Measurements from ENCODE around the gene CROCC. TPM values are rescaled to one million over a fixed set of nuclear protein-coding genes. Genes with fewer than 3 reads are reported as not detected.
A peak's percentile ranks its signal among the peaks of the same experiment; 100 is the strongest.
"Not testable (repeated sequence)": the region's sequence is repeated elsewhere in the genome, so short reads cannot be mapped to it uniquely, and the experiment has no call there.

The CROCC gene
- total RNA-seq, 2 experiments from 2014 or later: 27.7 to 28.5 TPM

- DNase-seq; H3K27me3 Mint-ChIP-seq; intact Hi-C loops (cut with micrococcal nuclease); H3K9me3 Mint-ChIP-seq; POLR2A ChIA-PET; H3K27ac Mint-ChIP-seq; ATAC-seq; CTCF ChIA-PET; H3K36me3 Mint-ChIP-seq (ENCODE audit: low read depth): not testable (repeated sequence)
- Mint-ChIP-seq H3K4me3 (peak overlapping the region; percentile 74), H3K4me1 (ENCODE audit: low read depth) (peaks cover 24% of the 10 kb centered on the region)
Measured at GRCh38 chr1:16894338-16894737, 27.4 kb upstream of the CROCC start.

DNA sequence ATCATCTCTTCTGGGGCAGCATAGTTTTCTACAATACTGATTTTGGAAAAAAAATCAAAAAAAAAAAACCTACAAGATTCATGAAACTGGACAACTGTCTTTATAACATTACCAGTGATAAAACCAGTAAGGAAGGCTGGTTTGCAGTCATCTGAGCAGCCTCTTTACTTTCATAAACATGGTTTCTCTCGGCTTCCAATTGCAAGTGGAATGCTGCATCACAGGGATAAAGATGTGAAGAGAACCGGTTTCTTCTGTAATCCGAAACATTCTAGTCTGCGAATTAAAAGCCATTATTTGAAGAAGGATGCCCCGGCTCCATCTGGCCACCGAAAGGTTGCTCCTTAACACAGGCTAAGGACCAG is 26.5 kb upstream of the CROCC start:
- Mint-ChIP-seq H3K27ac (peak overlapping the region; percentile 99), H3K4me3 (peak overlapping the region; percentile 74), H3K4me1 (ENCODE audit: low read depth) (peaks cover 18% of the 10 kb centered on the region)
- ATAC-seq; CTCF ChIA-PET; POLR2A ChIA-PET; H3K9me3 Mint-ChIP-seq; H3K27me3 Mint-ChIP-seq; DNase-seq; intact Hi-C loops (cut with micrococcal nuclease); H3K36me3 Mint-ChIP-seq (ENCODE audit: low read depth): not testable (repeated sequence)

DNA sequence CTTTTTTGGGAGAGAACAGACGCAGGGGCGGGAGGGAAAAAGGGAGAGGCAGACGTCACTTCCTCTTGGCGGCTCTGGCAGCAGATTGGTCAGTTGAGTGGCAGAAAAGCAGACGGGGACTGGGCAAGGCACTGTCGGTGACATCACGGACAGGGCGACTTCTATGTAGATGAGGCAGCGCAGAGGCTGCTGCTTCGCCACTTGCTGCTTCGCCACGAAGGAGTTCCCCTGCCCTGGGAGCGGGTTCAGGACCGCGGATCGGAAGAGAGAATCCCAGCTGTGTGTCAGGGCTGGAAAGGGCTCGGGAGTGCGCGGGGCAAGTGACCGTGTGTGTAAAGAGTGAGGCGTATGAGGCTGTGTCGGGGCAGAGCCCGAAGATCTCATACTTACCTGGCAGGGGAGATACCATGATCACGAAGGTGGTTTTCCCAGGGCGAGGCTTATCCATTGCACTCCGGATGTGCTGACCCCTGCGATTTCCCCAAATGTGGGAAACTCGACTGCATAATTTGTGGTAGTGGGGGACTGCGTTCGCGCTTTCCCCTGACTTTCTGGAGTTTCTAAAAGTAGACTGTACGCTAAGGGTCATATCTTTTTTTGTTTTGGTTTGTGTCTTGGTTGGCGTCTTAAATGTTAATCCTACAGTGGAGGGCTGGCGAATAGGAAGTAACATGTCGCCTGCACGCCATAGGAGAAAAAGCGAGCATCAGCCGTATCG is 26.0 kb upstream of the CROCC start, which contains the start of gene RNU1-2:
Gene RNU1-2, plus strand, starts transcription at position 383 of the 718 bp plus-strand sequence.
- H3K27me3 Mint-ChIP-seq; H3K9me3 Mint-ChIP-seq; H3K36me3 Mint-ChIP-seq (ENCODE audit: low read depth); CTCF ChIA-PET; intact Hi-C loops (cut with micrococcal nuclease): not testable (repeated sequence)
- POLR2A ChIA-PET: interaction anchor here (1.1 to 1.7 kb wide), 3 partner anchors 9 to 26 kb away, joined by 3 to 14 read pairs (median 3); partner anchors contain the start of gene CROCC
- Mint-ChIP-seq H3K27ac (peak within 1 kb of the TSS; percentile 99), H3K4me1 (ENCODE audit: low read depth) (peaks cover 21% of the 10 kb centered on the region), H3K4me3 (peak within 1 kb of the TSS; percentile 74)
- ATAC-seq: peak; percentile 100
- DNase-seq: peak; percentile 84

- H3K4me3 Mint-ChIP-seq: peak overlapping the region; percentile 74
- intact Hi-C loops (cut with micrococcal nuclease); H3K9me3 Mint-ChIP-seq; H3K27me3 Mint-ChIP-seq; CTCF ChIA-PET; ATAC-seq; H3K36me3 Mint-ChIP-seq (ENCODE audit: low read depth): not testable (repeated sequence)
- H3K27ac Mint-ChIP-seq: peak overlapping the region; percentile 99
- DNase-seq: peak; percentile 62
- H3K4me1 Mint-ChIP-seq (ENCODE audit: low read depth): peaks cover 27% of the 10 kb centered on the region
- POLR2A ChIA-PET: interaction anchor here (0.5 to 1.7 kb wide), 6 partner anchors 8 to 383 kb away, joined by 3 to 14 read pairs (median 3); partner anchors contain the start of gene CROCC
Measured at GRCh38 chr1:16896316-16897055, 25.2 kb upstream of the CROCC start.

DNA sequence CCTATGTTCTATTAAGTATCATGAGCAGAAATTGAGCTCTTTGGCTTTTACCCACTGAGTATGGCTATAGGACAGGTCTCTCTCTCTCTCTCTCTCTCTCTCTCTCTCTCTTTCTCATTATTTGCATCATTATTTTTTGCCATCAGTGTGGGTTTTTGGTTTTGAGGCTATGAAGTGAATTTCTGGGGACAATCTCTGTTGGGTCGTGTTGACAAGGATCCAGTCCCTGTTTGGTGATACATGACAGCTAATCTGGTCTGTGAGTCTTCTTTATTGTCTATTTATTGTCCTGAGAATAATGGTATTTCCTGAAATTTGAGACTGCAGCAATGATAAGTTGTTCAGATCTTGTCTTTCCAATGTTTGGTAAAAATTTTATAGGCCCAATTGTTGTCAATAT is 24.1 kb upstream of the CROCC start:
- Mint-ChIP-seq H3K27ac (peak overlapping the region; percentile 44), H3K4me1 (ENCODE audit: low read depth) (peaks cover 37% of the 10 kb centered on the region), H3K4me3 (peak overlapping the region; percentile 15)
- H3K36me3 Mint-ChIP-seq (ENCODE audit: low read depth); DNase-seq; H3K27me3 Mint-ChIP-seq; POLR2A ChIA-PET; H3K9me3 Mint-ChIP-seq; CTCF ChIA-PET; intact Hi-C loops (cut with micrococcal nuclease); ATAC-seq: not testable (repeated sequence)

DNA sequence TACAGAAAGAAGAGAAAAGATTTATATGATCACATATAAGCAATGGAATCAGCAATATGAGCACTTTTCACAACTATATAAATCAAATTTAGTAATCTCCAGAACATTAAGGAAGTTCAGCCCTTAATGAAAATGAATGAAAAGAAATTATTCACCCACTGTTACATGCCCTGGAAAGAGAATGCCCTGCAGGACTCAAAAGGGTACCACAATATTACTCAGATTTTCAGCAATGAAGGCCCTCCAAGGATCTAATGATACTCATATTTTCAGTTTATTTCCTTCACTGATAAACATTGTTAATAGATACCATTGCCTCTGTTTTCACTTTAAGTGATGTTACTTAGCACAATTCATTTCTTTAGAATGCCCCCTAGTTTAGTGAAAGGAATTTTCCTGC is 23.4 kb upstream of the CROCC start:
- intact Hi-C loops (cut with micrococcal nuclease); DNase-seq; H3K9me3 Mint-ChIP-seq; H3K27me3 Mint-ChIP-seq; CTCF ChIA-PET; H3K4me3 Mint-ChIP-seq; H3K27ac Mint-ChIP-seq; H3K36me3 Mint-ChIP-seq (ENCODE audit: low read depth); ATAC-seq; POLR2A ChIA-PET: not testable (repeated sequence)
- peaks cover 43% of the 10 kb centered on the region for H3K4me1 Mint-ChIP-seq (ENCODE audit: low read depth)

- CTCF ChIA-PET; H3K4me3 Mint-ChIP-seq; ATAC-seq; intact Hi-C loops (cut with micrococcal nuclease); DNase-seq; H3K27me3 Mint-ChIP-seq; H3K27ac Mint-ChIP-seq; H3K36me3 Mint-ChIP-seq (ENCODE audit: low read depth); POLR2A ChIA-PET; H3K9me3 Mint-ChIP-seq: not testable (repeated sequence)
- H3K4me1 Mint-ChIP-seq (ENCODE audit: low read depth): peaks cover 44% of the 10 kb centered on the region
Measured at GRCh38 chr1:16899020-16899419, 22.7 kb upstream of the CROCC start.

DNA sequence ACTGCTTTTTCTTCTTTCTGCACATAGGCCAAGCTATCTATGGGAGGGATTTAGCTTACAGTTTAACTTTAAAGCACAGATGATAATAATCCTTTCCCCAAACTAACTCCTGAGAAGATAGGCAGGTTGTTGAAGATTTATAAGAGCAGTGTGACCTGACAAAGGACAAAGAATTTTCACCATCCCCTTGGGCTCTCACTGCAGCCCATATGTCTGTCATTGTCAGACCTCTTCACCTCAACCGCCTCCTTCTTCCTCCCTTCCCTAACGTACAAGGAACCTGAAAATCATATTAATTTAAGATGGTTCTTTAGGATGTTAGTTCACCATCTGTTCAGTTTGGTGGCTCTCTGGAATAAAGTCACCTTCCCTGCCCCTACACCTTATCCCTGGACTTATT is 21.0 kb upstream of the CROCC start:
- H3K9me3 Mint-ChIP-seq: no peaks in the 10 kb centered on the region
- CTCF ChIA-PET: no interaction called here
- peaks cover 2% of the 10 kb centered on the region for H3K27me3 Mint-ChIP-seq
- H3K27ac Mint-ChIP-seq: no peak overlapping the region
- TF ChIP-seq, protein P1, sequence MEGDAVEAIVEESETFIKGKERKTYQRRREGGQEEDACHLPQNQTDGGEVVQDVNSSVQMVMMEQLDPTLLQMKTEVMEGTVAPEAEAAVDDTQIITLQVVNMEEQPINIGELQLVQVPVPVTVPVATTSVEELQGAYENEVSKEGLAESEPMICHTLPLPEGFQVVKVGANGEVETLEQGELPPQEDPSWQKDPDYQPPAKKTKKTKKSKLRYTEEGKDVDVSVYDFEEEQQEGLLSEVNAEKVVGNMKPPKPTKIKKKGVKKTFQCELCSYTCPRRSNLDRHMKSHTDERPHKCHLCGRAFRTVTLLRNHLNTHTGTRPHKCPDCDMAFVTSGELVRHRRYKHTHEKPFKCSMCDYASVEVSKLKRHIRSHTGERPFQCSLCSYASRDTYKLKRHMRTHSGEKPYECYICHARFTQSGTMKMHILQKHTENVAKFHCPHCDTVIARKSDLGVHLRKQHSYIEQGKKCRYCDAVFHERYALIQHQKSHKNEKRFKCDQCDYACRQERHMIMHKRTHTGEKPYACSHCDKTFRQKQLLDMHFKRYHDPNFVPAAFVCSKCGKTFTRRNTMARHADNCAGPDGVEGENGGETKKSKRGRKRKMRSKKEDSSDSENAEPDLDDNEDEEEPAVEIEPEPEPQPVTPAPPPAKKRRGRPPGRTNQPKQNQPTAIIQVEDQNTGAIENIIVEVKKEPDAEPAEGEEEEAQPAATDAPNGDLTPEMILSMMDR (IDR thresholded peaks at IDR 0.05): no peak
- no peak overlapping the region for H3K4me3 Mint-ChIP-seq
- DNase-seq: no peak
- intact Hi-C loops (cut with micrococcal nuclease): no loop called here
- POLR2A ChIA-PET: interaction anchor here (1.0 kb wide), 1 partner anchor 14 kb away, joined by 3 read pairs; no protein-coding TSS in a partner anchor
- H3K36me3 Mint-ChIP-seq (ENCODE audit: low read depth): peaks cover 2% of the 10 kb centered on the region
- peaks cover 41% of the 10 kb centered on the region for H3K4me1 Mint-ChIP-seq (ENCODE audit: low read depth)
- ATAC-seq: no peak

DNA sequence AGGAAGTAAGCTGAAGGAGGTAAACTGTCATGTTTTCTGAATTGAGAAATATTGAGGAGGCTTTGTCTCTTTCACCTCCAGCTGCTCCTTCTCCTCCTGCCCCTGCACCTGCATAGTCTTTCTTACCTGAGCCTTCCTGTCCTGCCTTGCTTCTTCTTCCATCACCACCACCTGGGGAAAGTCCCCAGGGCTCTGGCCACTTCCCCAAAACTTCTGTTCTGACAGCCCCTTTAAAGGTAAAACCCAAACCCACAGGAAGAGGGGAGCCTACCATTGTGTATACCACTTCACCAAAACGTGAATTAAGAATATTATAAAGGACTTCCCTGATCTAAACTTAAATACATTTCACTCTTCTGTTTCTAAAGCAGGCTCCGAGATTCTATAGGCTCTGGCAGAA is 20.4 kb upstream of the CROCC start:
- H3K27me3 Mint-ChIP-seq; H3K27ac Mint-ChIP-seq; H3K4me3 Mint-ChIP-seq; CTCF ChIA-PET; intact Hi-C loops (cut with micrococcal nuclease); DNase-seq; H3K9me3 Mint-ChIP-seq; H3K36me3 Mint-ChIP-seq (ENCODE audit: low read depth); ATAC-seq: not testable (repeated sequence)
- H3K4me1 Mint-ChIP-seq (ENCODE audit: low read depth): peaks cover 38% of the 10 kb centered on the region
- POLR2A ChIA-PET: interaction anchor here (2.2 kb wide), 1 partner anchor 388 kb away, joined by 8 read pairs; the partner anchor contains the start of gene RNU1-1
